Glomerular visceral epithelial cell (primary cell): ENCODE results near the gene PRKD2.

ENCODE experiments used
- DNase-seq: peaks from one replicate; pipeline ENCODE4 v3.0.0-alpha.2; 2016; ENCODE audit errors: extremely low spot score

Gene PRKD2

DNA sequence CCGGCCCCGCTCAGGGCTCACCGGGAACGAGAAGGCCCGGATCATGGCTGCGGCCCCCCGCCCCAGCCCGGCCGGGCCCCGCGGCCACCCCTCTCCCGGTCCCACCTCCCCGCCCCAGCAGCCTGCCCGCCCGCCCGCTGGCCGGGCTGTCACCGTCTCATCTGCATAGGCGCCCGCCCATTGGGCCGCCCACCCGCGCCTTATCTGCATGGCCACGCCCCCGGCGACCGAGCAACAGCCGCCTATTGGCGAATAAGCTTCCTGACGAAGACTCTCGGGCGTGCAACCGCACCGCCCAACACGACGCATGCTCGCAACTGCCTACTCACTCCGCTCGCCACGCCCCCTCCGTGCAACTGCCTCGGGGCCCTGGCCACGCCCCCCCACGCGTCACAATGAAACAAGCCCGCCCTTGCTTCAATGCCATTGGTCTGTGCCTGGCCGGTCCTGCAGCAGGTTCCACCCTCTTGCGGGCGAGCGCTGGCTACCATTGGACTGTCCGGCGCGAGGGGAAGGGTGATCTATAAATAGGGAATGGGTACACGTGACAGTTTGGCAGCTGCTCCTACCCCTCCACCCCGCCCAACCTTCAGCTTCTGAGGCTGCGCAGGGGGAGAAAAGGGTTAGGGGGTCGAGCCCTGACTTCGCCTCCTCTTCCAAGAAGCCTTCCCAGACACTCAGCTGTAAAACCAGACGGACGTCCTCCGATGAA is 55.7 kb downstream of the PRKD2 start, which contains the start of gene DACT3:
Gene DACT3, minus strand, starts transcription at position 163 of the 712 bp plus-strand sequence. Its CDS starts 118 bp downstream, at position 45.
- peak; percentile 100 for DNase-seq

DNA sequence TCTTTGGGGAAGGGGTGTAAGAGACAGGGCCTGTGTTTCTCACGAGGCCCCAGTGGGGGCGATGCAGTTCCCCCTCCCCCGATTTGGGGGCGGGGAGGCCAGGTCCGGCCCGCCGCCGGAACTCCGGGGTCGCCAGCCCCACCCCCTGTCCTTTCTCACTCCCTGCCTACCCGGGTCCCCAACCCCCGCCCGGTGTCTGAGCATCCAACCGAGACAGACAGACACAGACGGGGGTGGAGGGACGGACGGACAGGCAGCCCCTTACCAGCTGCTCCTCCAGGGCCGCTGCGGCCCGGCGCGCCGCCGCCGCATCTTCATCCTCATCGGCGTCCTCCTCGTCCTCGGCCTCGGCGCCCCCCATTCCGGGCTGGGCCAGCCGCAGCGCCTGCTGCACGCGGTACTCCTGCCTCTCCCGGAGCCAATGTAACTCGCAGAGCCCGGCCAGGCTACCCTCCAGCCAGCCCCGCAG is 56.3 kb downstream of the PRKD2 start:
- DNase-seq, result no peak

DNA sequence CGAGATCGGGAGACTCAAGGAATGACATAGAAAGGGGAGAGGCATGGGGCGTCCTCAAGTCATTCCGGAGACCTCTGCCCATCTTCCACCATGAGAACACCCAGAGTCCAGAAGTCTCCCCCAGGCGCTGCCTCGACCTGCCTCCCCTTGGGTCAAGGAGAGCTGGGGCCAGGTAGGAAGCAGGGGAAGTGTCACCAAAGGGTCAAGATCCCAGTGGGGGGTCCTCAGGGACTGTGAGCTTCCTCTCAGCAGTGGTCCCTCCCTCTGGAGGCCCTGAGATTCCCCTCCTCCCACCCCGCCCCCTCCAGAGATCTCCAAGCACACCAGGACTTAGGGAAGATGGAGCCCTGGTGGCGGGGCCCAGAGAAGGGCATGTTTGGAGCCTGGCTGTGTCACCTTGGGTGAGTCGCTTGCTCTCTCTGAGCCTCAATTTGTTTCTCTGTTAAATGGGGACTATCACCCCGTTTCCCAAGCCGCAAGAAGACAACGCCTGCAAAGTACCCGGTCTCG is 56.9 kb downstream of the PRKD2 start:
- no peak for DNase-seq

DNA sequence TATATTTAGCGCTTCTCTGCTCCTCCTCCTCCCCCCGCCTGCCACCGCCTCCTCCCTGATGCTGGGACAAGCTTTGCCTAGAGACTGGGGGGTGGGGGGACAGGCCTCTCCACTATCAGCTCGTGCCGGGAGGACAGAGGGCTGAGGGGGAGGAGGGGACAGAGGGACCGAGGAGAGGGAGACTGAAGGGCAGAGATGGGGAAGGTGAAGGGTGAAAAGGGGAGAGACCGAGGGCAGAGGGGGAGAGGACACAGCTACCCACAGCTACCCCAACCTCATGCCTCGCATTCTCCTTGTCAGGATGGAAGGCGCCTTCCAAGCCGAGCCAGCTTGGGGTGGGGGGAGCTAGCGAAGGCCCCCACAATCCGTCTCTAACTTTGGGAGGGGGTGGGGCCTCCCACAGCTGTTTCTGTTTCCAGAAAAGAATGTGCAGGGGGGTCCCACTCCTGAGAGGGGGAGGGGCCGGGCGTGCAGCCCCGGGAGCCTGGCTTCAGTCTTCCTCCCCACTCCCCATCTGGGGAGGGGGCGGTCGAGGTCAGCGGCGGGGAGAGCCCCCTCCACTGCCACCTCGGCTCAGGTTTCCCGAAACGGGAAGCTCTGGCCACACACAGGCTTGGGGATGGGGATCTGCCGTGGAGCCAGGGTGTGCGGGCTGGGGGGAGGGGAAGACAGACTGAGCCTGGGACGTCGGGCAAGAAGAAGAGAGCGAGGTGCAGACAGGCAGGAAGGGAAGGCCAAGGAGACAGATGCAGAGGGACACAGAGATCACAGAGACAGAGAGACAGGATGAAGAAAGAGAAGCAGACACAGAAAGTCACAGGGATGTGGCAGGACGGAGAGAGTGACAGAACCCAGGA is 57.5 kb downstream of the PRKD2 start:
- DNase-seq, result no peak

DNA sequence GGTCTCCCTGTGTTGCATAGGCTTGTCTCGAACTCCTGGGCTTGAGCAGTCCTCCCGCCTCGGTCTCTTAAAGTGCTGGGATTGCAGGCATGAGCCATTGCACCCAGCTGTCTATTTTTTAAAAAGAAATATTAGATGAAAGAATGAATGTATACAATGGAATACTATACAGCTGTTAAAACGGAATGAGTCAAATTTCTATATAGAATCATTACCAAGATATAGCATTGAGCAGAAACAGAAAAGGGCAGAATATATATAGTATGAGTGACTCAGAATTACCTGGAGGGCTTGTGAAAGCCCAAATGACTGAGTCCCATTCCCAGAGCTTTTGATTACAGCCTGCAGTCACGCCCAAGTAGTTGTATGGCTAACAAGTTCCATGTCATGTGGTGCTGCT is 60.4 kb downstream of the PRKD2 start:
- DNase-seq, result no peak

DNA sequence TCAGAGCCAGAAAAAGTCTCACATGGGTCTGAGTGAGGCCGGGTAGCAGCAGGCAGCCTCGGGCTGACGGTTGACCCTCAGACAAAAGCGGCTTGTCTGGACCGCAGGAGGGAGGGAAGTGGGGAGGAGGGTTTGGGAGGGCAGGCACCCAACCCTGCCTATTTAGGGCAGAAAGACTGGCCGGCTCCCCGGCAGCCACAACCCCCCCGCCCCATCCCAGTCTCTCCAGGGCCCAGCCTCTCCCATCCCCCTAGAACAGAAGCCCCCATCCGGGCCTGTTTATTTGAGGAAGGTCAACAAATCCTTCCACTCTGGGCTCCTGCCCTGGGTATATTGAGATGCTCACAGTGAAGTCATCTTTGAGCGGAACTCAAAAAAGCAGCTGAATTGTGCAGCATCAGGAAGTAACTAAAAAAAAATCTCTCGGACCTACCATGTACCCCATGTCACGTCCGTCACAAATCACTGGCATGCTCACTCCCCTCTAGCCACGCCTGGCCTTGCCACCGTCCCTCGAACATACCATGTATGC is 62.2 kb downstream of the PRKD2 start:
- no peak for DNase-seq

DNA sequence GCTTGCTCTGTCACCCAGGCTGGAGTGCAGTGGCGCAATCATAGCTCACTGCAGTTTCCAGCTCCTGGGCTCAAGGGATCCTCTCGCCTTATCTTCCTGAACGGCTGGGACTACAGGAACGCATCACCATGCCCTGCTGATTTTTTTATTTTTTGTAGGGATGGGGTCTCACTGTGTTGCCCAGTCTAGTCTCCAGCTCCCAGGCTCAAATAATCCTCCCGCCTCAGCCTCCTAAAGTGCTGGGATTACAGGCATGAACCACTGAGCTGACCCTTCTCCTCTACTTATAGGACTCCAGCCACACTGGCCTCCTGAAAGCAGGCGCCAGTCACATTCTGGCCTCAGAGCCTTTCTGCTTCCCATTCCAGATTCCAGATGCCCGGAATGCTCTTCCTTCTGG is 66.5 kb downstream of the PRKD2 start:
- no peak for DNase-seq

DNA sequence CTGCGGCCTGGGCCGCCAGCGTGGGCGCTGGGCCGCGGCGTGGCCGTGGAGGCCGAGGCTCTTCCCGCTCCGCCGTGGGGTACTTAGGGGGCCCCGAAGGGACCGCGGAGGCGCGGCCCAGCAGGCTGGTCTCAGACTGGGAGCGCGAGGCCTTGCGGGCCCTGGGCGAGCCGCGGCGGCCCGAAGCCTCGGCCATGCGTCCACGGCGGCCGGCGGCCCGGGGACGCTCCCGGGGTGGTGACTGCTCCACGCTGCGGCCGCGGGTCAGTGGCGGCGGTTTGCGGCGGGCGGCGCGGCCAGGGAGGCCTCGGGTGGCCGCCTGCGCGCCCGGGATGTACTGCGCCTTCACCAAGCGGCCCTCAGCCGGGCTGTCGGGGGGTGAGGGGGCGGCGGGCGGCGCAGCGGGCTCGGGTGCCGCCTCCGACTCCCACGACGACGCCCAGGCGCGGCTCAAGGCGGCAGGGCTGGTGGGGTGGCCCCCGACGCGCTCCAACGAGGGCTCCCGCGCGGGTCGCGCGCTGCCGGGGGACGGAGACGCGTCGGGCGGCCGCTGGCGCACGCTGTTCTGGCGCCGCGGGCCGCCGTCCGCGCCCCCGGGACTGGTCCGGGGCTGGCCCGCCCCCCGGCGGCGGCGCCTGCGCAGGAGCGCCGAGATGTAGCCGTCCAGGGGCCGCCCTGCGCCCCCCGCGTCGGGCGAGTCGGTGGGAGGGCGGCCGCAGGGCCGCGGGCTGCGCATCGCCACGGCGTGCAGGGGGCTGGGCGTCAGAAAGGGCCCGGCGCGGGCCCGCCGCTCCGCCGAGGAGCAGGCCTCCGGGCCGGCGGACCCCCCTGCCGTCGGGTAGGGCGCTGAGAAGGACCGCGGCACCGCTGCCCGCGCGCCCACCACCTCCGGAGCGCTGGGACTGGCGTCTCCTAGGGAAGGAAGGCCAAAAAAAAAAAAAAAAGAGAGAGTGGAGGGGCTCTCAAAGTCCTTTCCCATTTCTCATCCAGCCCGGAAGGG is 67.7 kb downstream of the PRKD2 start:
- DNase-seq, result no peak

DNA sequence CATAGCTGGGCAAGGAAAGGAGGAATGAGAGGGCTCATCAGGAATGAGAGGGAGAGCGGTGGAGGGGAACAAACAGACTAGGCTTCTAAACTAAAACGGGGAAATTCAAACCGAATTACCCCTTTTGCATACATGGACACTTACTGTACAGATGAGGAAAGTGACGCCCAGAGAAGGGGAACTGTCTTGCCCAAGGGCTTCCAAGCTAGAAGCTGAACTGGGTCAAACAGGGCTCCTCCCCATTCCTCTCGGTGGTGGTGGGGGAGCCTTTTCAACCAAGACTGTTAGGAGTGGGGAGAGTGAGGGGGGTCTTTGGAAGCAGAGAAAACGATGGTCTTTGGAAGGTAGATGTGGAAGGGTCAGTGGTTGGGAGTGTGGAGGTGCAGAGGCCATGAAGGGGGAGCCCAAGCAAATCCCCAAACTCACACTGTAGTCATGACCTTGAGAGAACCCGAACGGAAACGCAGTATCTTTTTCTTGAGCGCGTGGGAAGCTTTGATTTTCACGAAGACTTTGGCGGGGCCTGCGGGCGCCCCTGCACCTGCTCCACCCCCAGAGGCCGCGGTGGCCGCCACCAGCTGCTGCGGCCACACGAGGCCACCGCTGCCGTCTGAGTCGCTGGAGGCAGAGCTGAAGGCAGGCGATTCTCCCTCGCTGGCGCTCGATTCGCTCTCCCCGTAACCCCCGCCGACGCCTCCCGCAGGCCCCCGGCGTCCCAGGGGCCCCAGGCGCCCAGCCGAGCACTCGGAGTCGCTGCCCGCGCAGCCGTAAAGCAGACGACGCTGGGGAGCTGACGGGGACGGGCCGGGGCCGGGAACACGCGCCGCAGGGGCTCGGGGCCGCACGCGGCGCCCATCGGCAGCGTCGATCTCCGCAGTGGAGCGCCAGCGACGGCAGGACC is 68.6 kb downstream of the PRKD2 start:
- no peak for DNase-seq

DNA sequence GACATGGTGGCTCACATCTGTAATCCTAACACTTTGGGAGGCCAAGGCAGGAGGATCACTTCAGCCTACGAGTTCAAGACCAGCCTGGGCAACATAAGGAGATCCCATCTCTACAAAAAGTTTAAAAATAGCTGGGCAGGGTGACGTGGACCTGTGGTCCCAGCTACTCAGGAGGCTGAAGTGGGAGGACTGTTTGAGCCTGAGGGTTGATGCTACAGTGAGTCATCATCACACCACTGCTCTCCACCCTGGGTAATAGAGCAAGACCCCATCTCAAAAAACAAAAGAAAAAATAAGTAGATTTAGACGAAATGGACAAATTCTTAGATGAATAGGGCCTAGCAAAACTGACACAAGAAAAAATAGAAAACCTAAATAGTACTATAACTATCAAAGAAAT is 70.5 kb downstream of the PRKD2 start:
- no peak for DNase-seq

DNA sequence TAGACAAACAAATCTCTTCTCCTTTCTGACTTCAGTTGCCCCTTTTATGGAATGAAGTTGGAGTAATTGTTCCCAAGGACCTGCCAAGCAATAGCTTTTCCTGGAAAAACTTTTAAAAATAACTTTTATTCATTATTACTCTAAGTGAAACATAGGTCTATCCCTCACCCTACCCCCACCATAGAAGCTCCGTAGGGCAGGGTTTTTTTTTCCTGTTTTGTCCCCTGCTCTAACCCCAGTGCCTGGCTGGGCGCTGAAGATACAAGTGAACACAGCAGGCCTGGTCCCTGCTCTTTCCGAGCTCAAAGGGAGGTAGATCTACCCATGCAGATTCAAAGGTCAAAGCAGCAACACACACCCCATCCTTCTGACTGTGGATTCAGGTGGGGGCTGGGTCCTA is 72.2 kb downstream of the PRKD2 start:
- no peak for DNase-seq

DNA sequence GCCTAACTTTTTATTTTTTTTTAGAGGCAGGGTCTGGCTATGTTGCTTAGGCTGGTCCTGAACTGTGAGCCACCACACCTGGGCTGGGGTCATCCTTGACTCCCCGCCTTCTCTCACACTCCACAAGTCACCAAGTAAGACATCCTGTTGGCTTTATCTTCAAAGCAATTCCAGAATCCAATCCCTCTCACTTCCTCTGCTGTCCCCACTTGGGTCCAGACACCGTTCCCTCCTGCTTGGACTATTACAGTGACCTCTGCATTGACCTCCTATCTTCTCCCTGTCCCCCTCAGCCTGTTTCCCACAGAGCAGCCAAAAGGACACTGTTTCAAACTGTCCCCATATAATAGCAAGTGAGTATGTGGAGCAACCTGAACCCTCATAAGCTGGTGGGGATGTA is 76.3 kb downstream of the PRKD2 start:
- no peak for DNase-seq

DNA sequence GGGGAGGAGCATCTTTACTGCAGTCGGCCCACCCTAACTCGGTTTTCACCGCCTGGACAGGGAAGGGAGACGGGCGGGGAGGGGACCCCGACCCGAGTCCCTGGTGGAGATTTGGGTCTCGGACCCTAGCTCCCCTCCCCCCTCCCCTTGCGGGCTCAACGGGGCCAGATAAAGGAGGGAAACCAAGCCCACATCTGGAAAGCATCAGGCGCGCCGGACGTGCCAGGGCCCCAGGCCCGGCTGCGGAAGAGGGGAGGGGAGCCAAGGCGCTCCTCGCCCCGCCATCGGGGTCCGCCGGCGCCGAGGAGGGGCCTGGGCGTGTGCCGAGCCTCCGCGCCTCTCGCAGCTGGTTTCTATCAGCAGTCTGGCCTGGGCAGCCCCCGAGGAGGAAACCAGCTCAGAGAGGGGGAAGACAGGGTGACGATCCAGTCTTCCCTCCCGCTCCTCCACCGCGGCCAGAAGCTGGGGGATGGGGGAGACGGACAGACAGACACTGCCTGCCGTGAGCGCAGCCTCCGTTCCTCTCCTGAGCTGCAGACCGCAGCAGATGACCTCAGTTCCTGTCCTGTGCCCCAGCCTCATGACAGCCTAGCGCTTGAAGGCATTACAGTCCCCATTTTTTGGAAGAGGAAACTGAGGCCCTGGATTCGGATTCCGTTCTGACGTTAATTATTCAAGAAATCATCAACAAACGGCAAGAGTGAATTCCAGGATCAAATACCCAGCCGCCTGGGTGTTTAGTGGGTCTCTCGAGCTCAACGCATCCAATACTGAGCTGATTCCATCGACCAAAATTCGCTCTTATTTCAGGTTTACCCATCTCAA is 77.3 kb downstream of the PRKD2 start:
- DNase-seq, result peak; percentile 55

DNA sequence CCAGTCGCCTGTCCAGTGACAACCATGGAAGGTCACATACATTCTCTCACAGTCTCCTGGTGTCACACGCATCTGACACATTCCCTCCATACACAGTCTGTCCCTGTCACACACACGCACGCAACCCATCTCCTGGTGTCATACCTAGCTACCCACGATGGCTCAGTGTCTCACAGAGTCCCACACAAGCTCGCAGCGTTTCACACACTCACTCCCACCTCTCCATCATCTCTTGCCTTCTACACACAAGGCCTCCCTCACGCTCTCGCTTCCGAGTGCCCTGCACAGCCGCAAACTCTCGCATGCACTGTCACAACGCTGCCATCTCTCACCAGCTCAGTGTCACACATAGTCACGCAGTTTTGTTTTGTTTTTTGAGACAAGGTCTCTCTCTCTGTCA is 79.7 kb downstream of the PRKD2 start:
- no peak for DNase-seq

DNA sequence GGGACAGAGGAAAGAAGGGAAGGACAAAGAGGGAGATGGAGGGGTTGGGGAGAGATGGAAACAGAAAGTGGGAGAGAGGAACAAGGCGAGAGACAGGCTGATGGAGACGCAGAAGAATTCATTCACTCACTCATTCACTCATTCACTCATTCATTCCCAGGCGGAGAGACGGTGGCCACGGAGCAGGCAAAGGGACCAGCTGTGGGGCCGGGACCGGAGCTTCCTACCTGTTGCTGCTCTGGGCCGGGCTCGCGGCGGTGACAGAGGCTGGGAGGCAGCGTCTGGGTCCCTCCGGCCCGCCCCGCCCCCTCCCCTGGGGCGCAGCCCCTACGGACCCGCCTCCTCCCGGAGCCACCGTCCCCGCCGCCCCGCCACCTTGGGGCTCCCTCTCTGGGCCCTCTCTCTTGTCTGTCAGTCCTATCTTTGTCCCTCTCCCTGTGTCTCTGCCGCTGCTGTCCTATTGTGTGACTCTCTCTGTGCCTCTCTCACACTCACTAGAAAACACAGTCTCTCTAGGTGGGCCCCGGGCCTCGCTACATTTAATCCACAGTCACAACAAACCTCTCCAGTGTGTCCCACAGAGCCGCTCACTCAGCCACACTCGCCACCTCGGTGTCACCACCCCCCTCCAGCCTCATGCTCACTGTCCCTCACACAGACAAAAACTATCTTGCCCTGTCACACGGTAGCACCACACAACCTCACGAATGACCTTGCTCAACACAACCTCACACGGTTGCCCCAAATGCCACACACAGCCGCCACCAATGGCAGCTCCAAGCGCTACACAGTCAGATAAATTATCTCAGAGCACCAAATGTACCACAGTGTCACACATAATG is 80.8 kb downstream of the PRKD2 start, which contains the start of gene GNG8:
Gene GNG8, minus strand, starts transcription at position 283 of the 842 bp plus-strand sequence. CDS start 1,520 bp downstream, outside the sequence.
- no peak for DNase-seq

DNA sequence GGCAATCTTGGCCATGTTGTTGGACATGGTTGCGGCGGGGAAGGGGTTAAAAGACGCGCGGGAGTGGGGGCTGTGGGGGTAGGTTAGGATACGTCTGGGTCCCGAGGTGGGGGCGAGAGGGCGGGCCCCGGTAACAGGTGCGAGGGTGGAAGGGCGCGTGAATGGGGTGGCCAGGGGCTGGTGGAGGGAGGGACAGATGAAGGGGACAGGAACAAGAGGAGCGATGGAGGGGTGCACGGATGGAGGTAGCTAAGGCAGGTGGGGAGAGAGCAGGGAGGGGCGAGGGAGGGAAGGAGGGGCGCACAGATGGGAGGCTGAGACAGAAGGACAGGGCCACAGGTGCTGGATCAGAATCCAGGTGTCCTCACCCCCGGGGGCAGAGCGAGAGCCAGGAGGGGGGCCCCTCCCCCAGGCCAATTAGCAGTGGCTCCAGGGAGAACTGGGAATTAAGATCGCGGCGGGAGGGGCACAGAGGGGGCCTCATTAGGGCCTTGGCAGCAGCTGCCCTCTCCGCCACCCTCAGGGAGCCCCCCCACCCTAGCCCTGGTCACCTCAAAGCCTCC is 82.2 kb downstream of the PRKD2 start:
- no peak for DNase-seq

DNA sequence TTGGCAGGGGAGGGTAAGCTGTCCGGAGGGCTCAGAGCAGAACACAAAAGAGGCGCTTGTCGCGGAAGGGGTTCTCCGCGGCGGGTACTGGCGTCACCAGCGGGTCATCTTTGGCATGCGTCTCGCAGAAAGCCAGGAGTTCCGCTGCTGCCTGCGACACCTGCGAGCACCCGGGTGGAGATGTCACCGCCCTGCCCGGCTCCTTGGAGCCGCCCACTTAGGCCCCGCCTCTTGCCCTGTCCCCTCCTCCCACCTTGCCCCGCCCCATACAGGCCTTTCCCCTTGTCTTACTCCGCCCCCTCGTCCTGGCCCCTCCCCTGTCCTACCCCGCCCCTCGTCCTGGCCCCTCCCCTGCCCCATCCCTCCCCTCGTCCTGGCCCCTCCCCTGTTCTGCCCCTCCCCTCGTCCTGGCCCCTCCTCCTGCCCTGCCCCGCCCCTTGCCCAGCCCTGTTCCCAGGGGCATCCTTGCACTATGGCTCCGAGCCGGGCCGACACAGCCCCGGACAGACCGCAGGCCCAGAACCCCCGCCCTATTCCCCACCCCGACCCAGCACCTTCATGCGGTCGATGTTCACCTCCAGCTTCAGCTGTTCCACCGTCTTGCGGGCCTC is 82.8 kb downstream of the PRKD2 start:
- DNase-seq, result peak; percentile 94
